ENCODE results near the gene EYA2.

The EYA2 gene

GRCh38 chr20:47188540-47188939 is 293.9 kb downstream of the EYA2 start:
- TF ChIP-seq POU6F1 (CRISPR knock-in tag; IDR thresholded peaks at IDR 0.05; ENCODE audit: borderline replicate concordance, low read depth): no peak
- no peak for TF ChIP-seq RARB (CRISPR knock-in tag; IDR thresholded peaks at IDR 0.05)
- TF ChIP-seq BACH2 (CRISPR knock-in tag; IDR thresholded peaks at IDR 0.05; ENCODE audit: borderline replicate concordance): no peak
- TF ChIP-seq GLIS3 (CRISPR knock-in tag; IDR thresholded peaks at IDR 0.05): no peak
- TF ChIP-seq ESRRG (CRISPR knock-in tag; IDR thresholded peaks at IDR 0.05): no peak
- TF ChIP-seq ZFP30 (CRISPR knock-in tag; IDR thresholded peaks at IDR 0.05): no peak
- no peak for TF ChIP-seq PPARA (CRISPR knock-in tag; IDR thresholded peaks at IDR 0.05; ENCODE audit: borderline replicate concordance)
- no peak for TF ChIP-seq TSHZ2 (CRISPR knock-in tag; IDR thresholded peaks at IDR 0.05)
- TF ChIP-seq ZNF70 (CRISPR knock-in tag; IDR thresholded peaks at IDR 0.05): no peak
- no peak for TF ChIP-seq SNAI2 (CRISPR knock-in tag; IDR thresholded peaks at IDR 0.05)
- no peak for TF ChIP-seq OSR1 (CRISPR knock-in tag; IDR thresholded peaks at IDR 0.05)
- TF ChIP-seq CSDC2 (CRISPR knock-in tag; IDR thresholded peaks at IDR 0.05): no peak
- no peak for TF ChIP-seq CREB5 (CRISPR knock-in tag; IDR thresholded peaks at IDR 0.05; ENCODE audit: low read depth)
- ATAC-seq: no peak

- TF ChIP-seq CREB5 (CRISPR knock-in tag; IDR thresholded peaks at IDR 0.05; ENCODE audit: low read depth): no peak
- TF ChIP-seq PPARA (CRISPR knock-in tag; IDR thresholded peaks at IDR 0.05; ENCODE audit: borderline replicate concordance): no peak
- no peak for TF ChIP-seq TOX (CRISPR knock-in tag; IDR thresholded peaks at IDR 0.05; ENCODE audit: borderline replicate concordance)
- TF ChIP-seq TCF4 (CRISPR knock-in tag; IDR thresholded peaks at IDR 0.05; ENCODE audit: borderline replicate concordance): no peak
- no peak for TF ChIP-seq ZNF565 (CRISPR knock-in tag; conservative IDR thresholded peaks at IDR 0.05; ENCODE audit: low read depth)
- no peak for TF ChIP-seq SNAI2 (CRISPR knock-in tag; IDR thresholded peaks at IDR 0.05)
- no peak for TF ChIP-seq CSDC2 (CRISPR knock-in tag; IDR thresholded peaks at IDR 0.05)
- TF ChIP-seq GLIS3 (CRISPR knock-in tag; IDR thresholded peaks at IDR 0.05): no peak
- no peak for TF ChIP-seq POU6F1 (CRISPR knock-in tag; IDR thresholded peaks at IDR 0.05; ENCODE audit: borderline replicate concordance, low read depth)
- TF ChIP-seq ARNTL (CRISPR knock-in tag; IDR thresholded peaks at IDR 0.05; ENCODE audit: borderline replicate concordance, low read depth): no peak
- no peak for ATAC-seq
These were observed 294.4 kb downstream of the EYA2 start for GRCh38 chr20:47189060-47189459.

- ATAC-seq: no peak
- no peak for TF ChIP-seq PPARA (CRISPR knock-in tag; IDR thresholded peaks at IDR 0.05; ENCODE audit: borderline replicate concordance)
- TF ChIP-seq RARB (CRISPR knock-in tag; IDR thresholded peaks at IDR 0.05): no peak
- TF ChIP-seq ZNF8 (CRISPR knock-in tag; IDR thresholded peaks at IDR 0.05): no peak
- no peak for TF ChIP-seq ARNTL (CRISPR knock-in tag; IDR thresholded peaks at IDR 0.05; ENCODE audit: borderline replicate concordance, low read depth)
- TF ChIP-seq CSRNP3 (CRISPR knock-in tag; IDR thresholded peaks at IDR 0.05): no peak
- no peak for TF ChIP-seq ZNF565 (CRISPR knock-in tag; conservative IDR thresholded peaks at IDR 0.05; ENCODE audit: low read depth)
- TF ChIP-seq ZFP3 (CRISPR knock-in tag; IDR thresholded peaks at IDR 0.05): no peak
- no peak for TF ChIP-seq ZNF70 (CRISPR knock-in tag; IDR thresholded peaks at IDR 0.05)
- no peak for TF ChIP-seq OSR1 (CRISPR knock-in tag; IDR thresholded peaks at IDR 0.05)
- TF ChIP-seq PATZ1 (CRISPR knock-in tag; IDR thresholded peaks at IDR 0.05; ENCODE audit: borderline replicate concordance): no peak
- no peak for TF ChIP-seq ISL1 (CRISPR knock-in tag; IDR thresholded peaks at IDR 0.05)
- no peak for TF ChIP-seq ESRRG (CRISPR knock-in tag; IDR thresholded peaks at IDR 0.05)
These were observed 296.5 kb downstream of the EYA2 start for GRCh38 chr20:47191074-47191673.

All from SK-N-SH treated with all-trans-retinoic acid at 6 μM for 48 hours (cell line).